Measurements from ENCODE around the gene DHRSX.
A peak's percentile ranks its signal among the peaks of the same experiment; 100 is the strongest.

The DHRSX gene

DNA sequence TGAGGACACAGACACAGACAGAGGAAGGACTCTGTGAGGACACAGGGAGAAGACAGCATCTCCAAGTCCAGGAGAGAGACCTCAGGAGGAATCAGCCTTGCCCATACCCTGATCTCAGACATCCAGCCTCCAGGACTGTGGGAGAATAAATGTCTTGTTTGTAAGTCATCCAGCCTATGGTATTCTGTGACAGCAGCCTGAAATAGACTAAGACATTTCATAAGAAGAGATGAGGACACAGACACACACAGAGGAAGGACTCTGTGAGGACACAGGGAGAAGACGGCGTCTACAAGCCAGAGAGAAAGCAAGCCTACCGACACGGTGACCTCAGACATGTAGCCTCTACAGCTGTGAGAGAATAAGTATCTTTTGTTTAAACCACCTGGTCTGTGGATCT, 112.1 kb downstream of the DHRSX start:
- ChIA-PET CTCF (no interaction called here), POLR2A (no interaction called here)
- Histone ChIP-seq H3K27ac (ENCODE audit: extremely low read depth, low read depth, low read length) (no peak overlapping the region), H3K4me1 (ENCODE audit: control insufficient read depth, insufficient read depth, low read length) (no peaks in the 10 kb centered on the region; the same call in 1 of the 2 replicates), H3K36me3 (ENCODE audit: control insufficient read depth in 2 of 2, insufficient read depth in 1 of 2, low read length in 2 of 2) (peaks cover 0 to 7% of the 10 kb centered on the region in 2 experiments; a peak in 2 of 3 replicates), H3K4me3 (ENCODE audit: low read depth, low read length) (no peak overlapping the region), H3K9me3 (ENCODE audit: control insufficient read depth, insufficient read depth, low read depth, low read length) (peaks cover 5% of the 10 kb centered on the region; the same call in 1 of the 2 replicates)
- no peak for TF ChIP-seq ZNF707 (tag by site-specific recombination; IDR thresholded peaks at IDR 0.05)
- TF ChIP-seq ZNF140 (tag by site-specific recombination; IDR thresholded peaks at IDR 0.05) = no peak
- no peak for TF ChIP-seq ZBTB49 (tag by site-specific recombination; IDR thresholded peaks at IDR 0.05; ENCODE audit: low read depth)
- no peak for TF ChIP-seq ZNF366 (tag by site-specific recombination; conservative IDR thresholded peaks at IDR 0.05)

DNA sequence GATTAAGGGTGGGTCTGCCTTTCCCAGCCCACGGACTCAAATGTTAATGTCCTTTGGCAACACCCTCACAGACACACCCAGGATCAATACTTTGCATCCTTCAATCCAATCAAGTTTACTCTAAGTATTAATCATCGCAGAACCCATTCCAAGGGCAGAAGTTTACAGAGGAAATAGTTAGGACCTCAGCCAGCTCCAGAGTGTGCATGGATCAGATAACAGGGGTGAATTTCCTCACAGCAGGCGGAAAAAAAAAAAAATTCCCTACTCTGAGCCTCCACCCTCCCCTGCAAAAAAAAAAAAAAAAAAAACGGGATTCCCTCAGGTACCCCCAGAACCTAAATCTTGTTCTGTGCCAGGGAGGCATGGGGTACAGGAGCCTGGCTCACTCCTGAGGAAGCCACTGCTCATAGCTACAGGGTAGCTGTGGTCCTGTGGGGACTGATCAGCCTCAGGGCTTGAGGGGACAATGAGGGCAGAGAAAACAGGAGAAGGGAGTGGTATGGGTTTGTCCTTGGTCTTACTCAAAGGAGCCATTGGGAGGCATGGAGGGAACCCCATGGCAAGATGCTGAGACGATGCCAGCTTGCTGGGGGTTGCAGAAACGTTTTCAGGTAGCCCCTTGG, 113.0 kb downstream of the DHRSX start:
- Histone ChIP-seq H3K36me3 (ENCODE audit: control insufficient read depth in 2 of 2, insufficient read depth in 1 of 2, low read length in 2 of 2) (peaks cover 0 to 7% of the 10 kb centered on the region in 2 experiments; a peak in 2 of 3 replicates), H3K27ac (ENCODE audit: extremely low read depth, low read depth, low read length) (no peak overlapping the region), H3K4me1 (ENCODE audit: control insufficient read depth, insufficient read depth, low read length) (no peaks in the 10 kb centered on the region; the same call in 1 of the 2 replicates), H3K4me3 (ENCODE audit: low read depth, low read length) (no peak overlapping the region), H3K9me3 (ENCODE audit: control insufficient read depth, insufficient read depth, low read depth, low read length) (peaks cover 5% of the 10 kb centered on the region; the same call in 1 of the 2 replicates)
- POLR2A ChIA-PET = no interaction called here
- CTCF ChIA-PET = no interaction called here
- TF ChIP-seq YY1 (tag by site-specific recombination; IDR thresholded peaks at IDR 0.05) (no peak), GLIS2 (tag by site-specific recombination; IDR thresholded peaks at IDR 0.05) (no peak), TRIM28 (IDR thresholded peaks at IDR 0.05; ENCODE audit: borderline replicate concordance, low read length) (no peak), ZNF211 (tag by site-specific recombination; IDR thresholded peaks at IDR 0.05; ENCODE audit: low read depth) (no peak), ZNF121 (tag by site-specific recombination; IDR thresholded peaks at IDR 0.05) (no peak), ZNF549 (tag by site-specific recombination; IDR thresholded peaks at IDR 0.05) (no peak), ZNF777 (tag by site-specific recombination; IDR thresholded peaks at IDR 0.05; ENCODE audit: borderline replicate concordance) (no peak), ZNF837 (tag by site-specific recombination; IDR thresholded peaks at IDR 0.05) (no peak)

GRCh38 chrX:2385224-2385623, 115.6 kb downstream of the DHRSX start:
- H3K9me3 ChIP-seq (ENCODE audit: control insufficient read depth, insufficient read depth, low read depth, low read length) = no peaks in the 10 kb centered on the region
- H3K4me1 ChIP-seq (ENCODE audit: control insufficient read depth, insufficient read depth, low read length) = no peaks in the 10 kb centered on the region; the same call in 1 of the 2 replicates
- TF ChIP-seq ZNF23 (tag by site-specific recombination; IDR thresholded peaks at IDR 0.05; ENCODE audit: borderline replicate concordance) = 0 out of 2 replicates have a peak, but pooled peaks have one; percentile 40
- TF ChIP-seq SETDB1 (IDR thresholded peaks at IDR 0.05; ENCODE audit: insufficient read length, low read length) = peak; percentile 51
- no peak for TF ChIP-seq HOXD13 (CRISPR knock-in tag; IDR thresholded peaks at IDR 0.05; ENCODE audit: borderline replicate concordance)
- TF ChIP-seq, protein P1, sequence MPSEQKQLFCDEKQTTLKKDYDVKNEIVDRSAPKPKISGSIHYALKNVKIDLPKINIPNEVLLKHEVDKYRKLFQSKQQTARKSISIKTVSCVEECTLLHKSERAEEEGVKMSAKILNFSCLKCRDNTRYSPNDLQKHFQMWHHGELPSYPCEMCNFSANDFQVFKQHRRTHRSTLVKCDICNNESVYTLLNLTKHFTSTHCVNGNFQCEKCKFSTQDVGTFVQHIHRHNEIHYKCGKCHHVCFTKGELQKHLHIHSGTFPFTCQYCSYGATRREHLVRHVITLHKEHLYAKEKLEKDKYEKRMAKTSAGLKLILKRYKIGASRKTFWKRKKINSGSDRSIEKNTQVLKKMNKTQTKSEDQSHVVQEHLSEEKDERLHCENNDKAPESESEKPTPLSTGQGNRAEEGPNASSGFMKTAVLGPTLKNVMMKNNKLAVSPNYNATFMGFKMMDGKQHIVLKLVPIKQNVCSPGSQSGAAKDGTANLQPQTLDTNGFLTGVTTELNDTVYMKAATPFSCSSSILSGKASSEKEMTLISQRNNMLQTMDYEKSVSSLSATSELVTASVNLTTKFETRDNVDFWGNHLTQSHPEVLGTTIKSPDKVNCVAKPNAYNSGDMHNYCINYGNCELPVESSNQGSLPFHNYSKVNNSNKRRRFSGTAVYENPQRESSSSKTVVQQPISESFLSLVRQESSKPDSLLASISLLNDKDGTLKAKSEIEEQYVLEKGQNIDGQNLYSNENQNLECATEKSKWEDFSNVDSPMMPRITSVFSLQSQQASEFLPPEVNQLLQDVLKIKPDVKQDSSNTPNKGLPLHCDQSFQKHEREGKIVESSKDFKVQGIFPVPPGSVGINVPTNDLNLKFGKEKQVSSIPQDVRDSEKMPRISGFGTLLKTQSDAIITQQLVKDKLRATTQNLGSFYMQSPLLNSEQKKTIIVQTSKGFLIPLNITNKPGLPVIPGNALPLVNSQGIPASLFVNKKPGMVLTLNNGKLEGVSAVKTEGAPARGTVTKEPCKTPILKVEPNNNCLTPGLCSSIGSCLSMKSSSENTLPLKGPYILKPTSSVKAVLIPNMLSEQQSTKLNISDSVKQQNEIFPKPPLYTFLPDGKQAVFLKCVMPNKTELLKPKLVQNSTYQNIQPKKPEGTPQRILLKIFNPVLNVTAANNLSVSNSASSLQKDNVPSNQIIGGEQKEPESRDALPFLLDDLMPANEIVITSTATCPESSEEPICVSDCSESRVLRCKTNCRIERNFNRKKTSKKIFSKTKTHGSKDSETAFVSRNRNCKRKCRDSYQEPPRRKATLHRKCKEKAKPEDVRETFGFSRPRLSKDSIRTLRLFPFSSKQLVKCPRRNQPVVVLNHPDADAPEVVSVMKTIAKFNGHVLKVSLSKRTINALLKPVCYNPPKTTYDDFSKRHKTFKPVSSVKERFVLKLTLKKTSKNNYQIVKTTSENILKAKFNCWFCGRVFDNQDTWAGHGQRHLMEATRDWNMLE (tag by site-specific recombination; conservative IDR thresholded peaks at IDR 0.05; ENCODE audit: low read depth) = no peak
- TF ChIP-seq ZNF747 (tag by site-specific recombination; IDR thresholded peaks at IDR 0.05) = no peak
- peak; percentile 63 for TF ChIP-seq ZBTB17 (tag by site-specific recombination; IDR thresholded peaks at IDR 0.05)
- ChIA-PET CTCF (no interaction called here), POLR2A (no interaction called here)
- H3K27ac ChIP-seq (ENCODE audit: extremely low read depth, low read depth, low read length) = no peak overlapping the region
- no peak overlapping the region for H3K4me3 ChIP-seq (ENCODE audit: low read depth, low read length)
- no peaks in the 10 kb centered on the region; a peak in 1 of 3 replicates for H3K36me3 ChIP-seq (ENCODE audit: control insufficient read depth in 2 of 2, insufficient read depth in 1 of 2, low read length in 2 of 2)

Data from HEK293 (cell line).